ENCODE measurements around the gene DHCR7. TPM values are rescaled to one million over a fixed set of nuclear protein-coding genes. Genes with fewer than 3 reads are reported as not detected.

Gene DHCR7
- total and polyA plus RNA-seq, 2 donors (not counting 1 experiment from before 2014, with no cell fraction given), result 6.9 to 15.3 TPM

GRCh38 chr11:71495286-71496230 lies 47.4 kb upstream of the DHCR7 start:
- ChIA-PET CTCF (no interaction called here), POLR2A (no interaction called here)
- Mint-ChIP-seq H3K27ac (no peak overlapping the region), H3K4me3 (no peak overlapping the region), H3K27me3 (no peaks in the 10 kb centered on the region), H3K4me1 (no peaks in the 10 kb centered on the region), H3K9me3 (ENCODE audit: insufficient read depth) (no peaks in the 10 kb centered on the region)
- H3K4me3 ChIP-seq (ENCODE audit: control extremely low read depth in 1 of 5, extremely low read depth in 1 of 5, insufficient read depth in 1 of 5, low read depth in 2 of 5, low read length in 4 of 5), result no peak overlapping the region
- intact Hi-C loops (cut with micrococcal nuclease), result no loop called here
- no peaks in the 10 kb centered on the region for H3K4me1 ChIP-seq (ENCODE audit: control insufficient read depth in 2 of 2, insufficient read depth in 2 of 2, low read length in 2 of 2)
- H3K4me2 ChIP-seq (replicated peaks; ENCODE audit: low read depth, low read length, poor library complexity, severe bottlenecking), result no peak overlapping the region
- no peak overlapping the region for H3K9ac ChIP-seq (ENCODE audit: low read length)
- H3K79me2 ChIP-seq (ENCODE audit: control insufficient read depth, insufficient read depth, low read length), result no peaks in the 10 kb centered on the region
- DNase-seq, result no peak
- no peak overlapping the region for H3K27ac ChIP-seq (ENCODE audit: low read length in 2 of 2)
- H3K27me3 ChIP-seq (replicated peaks in 1 of 4; ENCODE audit: control extremely low read depth in 1 of 4, control insufficient read depth in 3 of 4, insufficient read depth in 4 of 4, low read length in 3 of 4), result no peaks in the 10 kb centered on the region
- no peak overlapping the region for H2AFZ ChIP-seq (ENCODE audit: insufficient read depth, low read depth, low read length, poor library complexity, severe bottlenecking)
- no peak for ATAC-seq (ENCODE audit: low read depth)
- WGBS (ENCODE audit: insufficient coverage), result 74% methylated on average over 19 of the region's 20 CpGs
- H3K36me3 ChIP-seq (replicated peaks in 1 of 2; ENCODE audit: control extremely low read depth in 1 of 2, control insufficient read depth in 1 of 2, extremely low read depth in 1 of 2, insufficient read depth in 2 of 2, low read length in 1 of 2), result peaks cover 0 to 83% of the 10 kb centered on the region in 2 experiments
- H3K9me3 ChIP-seq (ENCODE audit: control extremely low read depth in 1 of 3, control insufficient read depth in 2 of 3, insufficient read depth in 1 of 3, low read length in 2 of 3), result no peaks in the 10 kb centered on the region
- H4K20me1 ChIP-seq (ENCODE audit: control insufficient read depth, insufficient read depth, low read length, poor library complexity, severe bottlenecking), result peaks cover 5% of the 10 kb centered on the region
- TF ChIP-seq CTCF (IDR thresholded peaks at IDR 0.05) (no peak), EZH2 (IDR thresholded peaks at IDR 0.05; ENCODE audit: borderline replicate concordance, insufficient read depth, low read depth, low read length, poor library complexity, severe bottlenecking) (no peak)

- H3K9me3 Mint-ChIP-seq (ENCODE audit: insufficient read depth), result no peaks in the 10 kb centered on the region
- H3K4me2 ChIP-seq (replicated peaks; ENCODE audit: low read depth, low read length, poor library complexity, severe bottlenecking), result no peak overlapping the region
- WGBS (ENCODE audit: insufficient coverage), result 93% methylated on average over 3 of the region's 9 CpGs
These were observed 43.7 kb upstream of the DHCR7 start for GRCh38 chr11:71491940-71492339.

More at GRCh38 chr11:71491940-71492339, 43.7 kb upstream of the DHCR7 start:
- Histone ChIP-seq H3K9ac (ENCODE audit: low read length) (no peak overlapping the region), H3K4me3 (ENCODE audit: control extremely low read depth in 1 of 5, extremely low read depth in 1 of 5, insufficient read depth in 1 of 5, low read depth in 2 of 5, low read length in 4 of 5) (no peak overlapping the region), H3K27ac (ENCODE audit: low read length in 2 of 2) (no peak overlapping the region), H3K9me3 (ENCODE audit: control extremely low read depth in 1 of 3, control insufficient read depth in 2 of 3, insufficient read depth in 1 of 3, low read length in 2 of 3) (no peaks in the 10 kb centered on the region), H2AFZ (ENCODE audit: insufficient read depth, low read depth, low read length, poor library complexity, severe bottlenecking) (no peak overlapping the region), H4K20me1 (ENCODE audit: control insufficient read depth, insufficient read depth, low read length, poor library complexity, severe bottlenecking) (peaks cover 5% of the 10 kb centered on the region), H3K36me3 (replicated peaks in 1 of 2; ENCODE audit: control extremely low read depth in 1 of 2, control insufficient read depth in 1 of 2, extremely low read depth in 1 of 2, insufficient read depth in 2 of 2, low read length in 1 of 2) (peaks cover 0 to 62% of the 10 kb centered on the region in 2 experiments), H3K4me1 (ENCODE audit: control insufficient read depth in 2 of 2, insufficient read depth in 2 of 2, low read length in 2 of 2) (no peaks in the 10 kb centered on the region), H3K27me3 (replicated peaks in 1 of 4; ENCODE audit: control extremely low read depth in 1 of 4, control insufficient read depth in 3 of 4, insufficient read depth in 4 of 4, low read length in 3 of 4) (no peaks in the 10 kb centered on the region), H3K79me2 (ENCODE audit: control insufficient read depth, insufficient read depth, low read length) (no peaks in the 10 kb centered on the region)
- Mint-ChIP-seq H3K4me1 (no peaks in the 10 kb centered on the region), H3K27ac (no peak overlapping the region), H3K4me3 (no peak overlapping the region), H3K27me3 (no peaks in the 10 kb centered on the region)
- no peak for ATAC-seq (ENCODE audit: low read depth)
- DNase-seq, result no peak
- ChIA-PET POLR2A (no interaction called here), CTCF (no interaction called here)
- TF ChIP-seq EZH2 (IDR thresholded peaks at IDR 0.05; ENCODE audit: borderline replicate concordance, insufficient read depth, low read depth, low read length, poor library complexity, severe bottlenecking) (no peak), CTCF (IDR thresholded peaks at IDR 0.05) (no peak)
- intact Hi-C loops (cut with micrococcal nuclease), result no loop called here
